MCF 10A (cell line): ENCODE data around the gene P4HA1. TPM values are rescaled to one million over a fixed set of nuclear protein-coding genes. Genes with fewer than 3 reads are reported as not detected.
A peak's percentile ranks its signal among the peaks of the same experiment; 100 is the strongest.

Source experiments
- BruUV-seq: library from RNA; stranded (reverse); fragments of 400-500 nt; replicated peaks from 2 replicates; lab custom pipeline; 2021; lab: Mats Ljungman, UMichigan
- CTCF ChIA-PET: fragments of 300-600 bp; sonication (Branson Sonifier 250); formaldehyde crosslinking; extraction: SDS; loops from one replicate; lab custom pipeline; 2021; ENCODE audit warnings: antibody characterized with exemption, inconsistent platforms; lab: Yijun Ruan, JAX
- POLR2A ChIA-PET: fragments of 300-600, 350-650 bp; sonication (Branson Sonifier 250); formaldehyde crosslinking; extraction: SDS; loops from one replicate; lab custom pipeline; 2020; ENCODE audit warnings: antibody characterized with exemption, inconsistent platforms; lab: Yijun Ruan, JAX
- DNase-seq: peaks from one replicate; pipeline ENCODE4 v3.0.0-alpha.2; 2018; ENCODE audit not compliant: unreplicated experiment
- H3K27ac Mint-ChIP-seq: one replicate; pipeline ENCODE4 v1.8.0; 2022; ENCODE audit warnings: mild to moderate bottlenecking, low read depth, mixed read lengths; ENCODE audit not compliant: unreplicated experiment
- H3K27me3 Mint-ChIP-seq: one replicate; pipeline ENCODE4 v1.8.0; 2022; ENCODE audit warnings: mixed read lengths; ENCODE audit not compliant: insufficient read depth, unreplicated experiment
- H3K36me3 Mint-ChIP-seq: one replicate; pipeline ENCODE4 v1.8.0; 2022; ENCODE audit warnings: mild to moderate bottlenecking, moderate library complexity, mixed read lengths; ENCODE audit not compliant: insufficient read depth, unreplicated experiment
- H3K4me1 Mint-ChIP-seq: one replicate; pipeline ENCODE4 v1.8.0; 2022; ENCODE audit warnings: mixed read lengths; ENCODE audit not compliant: insufficient read depth, unreplicated experiment
- H3K4me3 Mint-ChIP-seq: one replicate; pipeline ENCODE4 v1.8.0; 2022; ENCODE audit warnings: mild to moderate bottlenecking, moderate library complexity, mixed read lengths; ENCODE audit not compliant: unreplicated experiment
- H3K9me3 Mint-ChIP-seq: one replicate; pipeline ENCODE4 v1.8.0; 2022; ENCODE audit warnings: mixed read lengths; ENCODE audit not compliant: unreplicated experiment
- intact Hi-C: fragments of 100-400 bp; cut with micrococcal nuclease; formaldehyde crosslinking; loops from 2 replicates; pipeline ENCODE4 v1.14.1; 2022
- total RNA-seq: library from RNA; stranded (reverse); gene quantifications from 2 replicates; pipeline ENCODE4 v1.2.3, GENCODE V29; 2022
- TF ChIP-seq, protein P1 (sequence below): fragments of 200-600 bp; IDR thresholded peaks from one replicate; pipeline ENCODE4 v1.8.0; 2022; ENCODE audit warnings: antibody characterized with exemption, mild to moderate bottlenecking; ENCODE audit not compliant: unreplicated experiment

P4HA1 gene
- total RNA-seq, 1 experiment from 2014 or later: 23.9 TPM

- Mint-ChIP-seq H3K4me1 (no peaks in the 10 kb centered on the region), H3K36me3 (peaks cover 12% of the 10 kb centered on the region), H3K4me3 (peak overlapping the region; percentile 85), H3K27ac (peak overlapping the region; percentile 92), H3K9me3 (no peaks in the 10 kb centered on the region), H3K27me3 (no peaks in the 10 kb centered on the region)
- TF ChIP-seq, protein P1, sequence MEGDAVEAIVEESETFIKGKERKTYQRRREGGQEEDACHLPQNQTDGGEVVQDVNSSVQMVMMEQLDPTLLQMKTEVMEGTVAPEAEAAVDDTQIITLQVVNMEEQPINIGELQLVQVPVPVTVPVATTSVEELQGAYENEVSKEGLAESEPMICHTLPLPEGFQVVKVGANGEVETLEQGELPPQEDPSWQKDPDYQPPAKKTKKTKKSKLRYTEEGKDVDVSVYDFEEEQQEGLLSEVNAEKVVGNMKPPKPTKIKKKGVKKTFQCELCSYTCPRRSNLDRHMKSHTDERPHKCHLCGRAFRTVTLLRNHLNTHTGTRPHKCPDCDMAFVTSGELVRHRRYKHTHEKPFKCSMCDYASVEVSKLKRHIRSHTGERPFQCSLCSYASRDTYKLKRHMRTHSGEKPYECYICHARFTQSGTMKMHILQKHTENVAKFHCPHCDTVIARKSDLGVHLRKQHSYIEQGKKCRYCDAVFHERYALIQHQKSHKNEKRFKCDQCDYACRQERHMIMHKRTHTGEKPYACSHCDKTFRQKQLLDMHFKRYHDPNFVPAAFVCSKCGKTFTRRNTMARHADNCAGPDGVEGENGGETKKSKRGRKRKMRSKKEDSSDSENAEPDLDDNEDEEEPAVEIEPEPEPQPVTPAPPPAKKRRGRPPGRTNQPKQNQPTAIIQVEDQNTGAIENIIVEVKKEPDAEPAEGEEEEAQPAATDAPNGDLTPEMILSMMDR: no peak
- ChIA-PET CTCF (interaction anchor here (0.6 to 5.6 kb wide), 18 partner anchors 8 to 1886 kb away, joined by 3 to 66 read pairs (median 4); partner anchors contain the start of gene NUDT13), POLR2A (interaction anchor here (0.6 to 8.7 kb wide), 33 partner anchors 8 to 815 kb away, joined by 3 to 200 read pairs (median 5); partner anchors contain the start of genes CFAP70, DNAJB12, DNAJC9 and ECD)
- TSS peak; percentile 57 for BruUV-seq
- intact Hi-C loops: loop anchor here (2.0 to 5.0 kb wide), 2 partner anchors 15 to 37 kb away; partner anchors contain the start of gene NUDT13
- DNase-seq: peak; percentile 69
These were observed 1.1 kb downstream of the P4HA1 start for GRCh38 chr10:73095481-73096021.

- H3K36me3 Mint-ChIP-seq: peaks cover 11% of the 10 kb centered on the region
- no peaks in the 10 kb centered on the region for H3K4me1 Mint-ChIP-seq
- H3K9me3 Mint-ChIP-seq: no peaks in the 10 kb centered on the region
- POLR2A ChIA-PET: interaction anchor here (0.6 to 8.7 kb wide), 23 partner anchors 8 to 758 kb away, joined by 3 to 200 read pairs (median 5); partner anchors contain the start of genes DNAJB12, ECD, FAM149B1 and MRPS16
- CTCF ChIA-PET: interaction anchor here (0.6 to 5.6 kb wide), 12 partner anchors 11 to 1886 kb away, joined by 3 to 66 read pairs (median 4); partner anchors contain the start of gene NUDT13
- BruUV-seq: no TSS peak
- peak overlapping the region; percentile 85 for H3K4me3 Mint-ChIP-seq
- no peak for DNase-seq
- no peaks in the 10 kb centered on the region for H3K27me3 Mint-ChIP-seq
- TF ChIP-seq, protein P1: no peak
- intact Hi-C loops: loop anchor here (5.0 kb wide), 1 partner anchor 37 kb away; no protein-coding TSS in a partner anchor
- peak overlapping the region; percentile 92 for H3K27ac Mint-ChIP-seq
These were observed 1.6 kb downstream of the P4HA1 start for GRCh38 chr10:73094986-73095480.

- TF ChIP-seq, protein P1: no peak
- Mint-ChIP-seq H3K27me3 (no peaks in the 10 kb centered on the region), H3K27ac (peak overlapping the region; percentile 92), H3K4me3 (peak overlapping the region; percentile 85), H3K36me3 (peaks cover 11% of the 10 kb centered on the region), H3K4me1 (no peaks in the 10 kb centered on the region), H3K9me3 (no peaks in the 10 kb centered on the region)
- ChIA-PET POLR2A (interaction anchor here (0.6 to 8.7 kb wide), 17 partner anchors 11 to 757 kb away, joined by 3 to 200 read pairs (median 8); partner anchors contain the start of genes ECD, FAM149B1, MRPS16 and NUDT13), CTCF (interaction anchor here (0.6 to 5.6 kb wide), 7 partner anchors 14 to 76 kb away, joined by 3 to 66 read pairs (median 4); partner anchors contain the start of gene NUDT13)
- BruUV-seq: no TSS peak
- intact Hi-C loops: no loop called here
- peak; percentile 17 for DNase-seq
These were observed 2.5 kb downstream of the P4HA1 start for GRCh38 chr10:73093922-73094850.
